HCT116 (cell line): ENCODE results near the gene TRERF1.

Experiments used
- POLR2AphosphoS5 ChIP-seq: IDR thresholded peaks from 2 replicates; pipeline ENCODE4 v1.6.1; 2011; ENCODE audit warnings: mild to moderate bottlenecking, low read depth, low read length, moderate library complexity
- ZFX ChIP-seq: fragments of 450-650 bp; IDR thresholded peaks from 2 replicates; pipeline ENCODE4 v1.6.1; 2017
- ZNF274 ChIP-seq: fragments of 200-500 bp; sonication (Bioruptor generic); IDR thresholded peaks from 2 replicates; pipeline ENCODE4 v1.6.1; 2014; ENCODE audit warnings: mild to moderate bottlenecking, low read depth, low read length, inconsistent platforms
- TF ChIP-seq, protein P1 (sequence below): IDR thresholded peaks from 2 replicates; pipeline ENCODE4 v1.6.1; 2011; ENCODE audit warnings: mild to moderate bottlenecking, low read length, moderate library complexity; ENCODE audit not compliant: insufficient replicate concordance; ENCODE audit errors: extremely low read depth
- TF ChIP-seq, protein P2 (sequence below): IDR thresholded peaks from 2 replicates; pipeline ENCODE4 v1.6.1; 2012

DNA sequence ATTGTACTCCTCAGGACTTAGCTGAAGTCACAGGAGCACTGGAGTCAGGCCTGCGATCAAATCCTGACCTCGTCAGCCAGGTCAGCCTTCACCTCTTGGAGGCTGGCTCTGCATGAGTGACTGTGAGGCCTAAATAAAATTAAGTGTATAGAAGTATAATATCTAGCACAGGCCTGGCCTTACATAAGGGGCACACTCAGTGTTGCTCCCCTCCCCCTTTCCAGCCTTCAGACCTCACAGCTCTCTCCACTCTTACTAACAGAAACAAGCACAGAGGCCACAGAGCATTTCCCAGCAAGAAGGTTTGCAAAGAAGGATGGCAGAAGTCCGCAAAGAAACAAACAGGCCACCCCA, 84.8 kb downstream of the TRERF1 start:
- TF ChIP-seq, protein P1, sequence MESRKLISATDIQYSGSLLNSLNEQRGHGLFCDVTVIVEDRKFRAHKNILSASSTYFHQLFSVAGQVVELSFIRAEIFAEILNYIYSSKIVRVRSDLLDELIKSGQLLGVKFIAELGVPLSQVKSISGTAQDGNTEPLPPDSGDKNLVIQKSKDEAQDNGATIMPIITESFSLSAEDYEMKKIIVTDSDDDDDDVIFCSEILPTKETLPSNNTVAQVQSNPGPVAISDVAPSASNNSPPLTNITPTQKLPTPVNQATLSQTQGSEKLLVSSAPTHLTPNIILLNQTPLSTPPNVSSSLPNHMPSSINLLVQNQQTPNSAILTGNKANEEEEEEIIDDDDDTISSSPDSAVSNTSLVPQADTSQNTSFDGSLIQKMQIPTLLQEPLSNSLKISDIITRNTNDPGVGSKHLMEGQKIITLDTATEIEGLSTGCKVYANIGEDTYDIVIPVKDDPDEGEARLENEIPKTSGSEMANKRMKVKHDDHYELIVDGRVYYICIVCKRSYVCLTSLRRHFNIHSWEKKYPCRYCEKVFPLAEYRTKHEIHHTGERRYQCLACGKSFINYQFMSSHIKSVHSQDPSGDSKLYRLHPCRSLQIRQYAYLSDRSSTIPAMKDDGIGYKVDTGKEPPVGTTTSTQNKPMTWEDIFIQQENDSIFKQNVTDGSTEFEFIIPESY = no peak
- no peak for TF ChIP-seq ZNF274
- TF ChIP-seq ZFX = no peak
- TF ChIP-seq, protein P2, sequence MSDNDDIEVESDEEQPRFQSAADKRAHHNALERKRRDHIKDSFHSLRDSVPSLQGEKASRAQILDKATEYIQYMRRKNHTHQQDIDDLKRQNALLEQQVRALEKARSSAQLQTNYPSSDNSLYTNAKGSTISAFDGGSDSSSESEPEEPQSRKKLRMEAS = no peak
- no peak for TF ChIP-seq POLR2AphosphoS5
